T-cell (primary cell): Measurements from ENCODE around the gene INO80D. TPM values are rescaled to one million over a fixed set of nuclear protein-coding genes. Genes with fewer than 3 reads are reported as not detected.

ENCODE experiments used
- ATAC-seq, 4 experiments: fragments of 200-7000 bp in 3 of 4; fragments of 150-1000 bp in 1 of 4; cut with Tn5 transposase; replicated peaks in 1 of 4; 1 replicate in 3 of 4; 2 replicates in 1 of 4; pipeline ENCODE4 v1.10.0; 2021; ENCODE audit warnings: moderate library complexity in 3 of 4, mild to moderate bottlenecking in 2 of 4, moderate number of reproducible peaks in 1 of 4
- CTCF ChIA-PET, 2 donors: fragments of 300-600 bp; sonication (Branson Sonifier 250); formaldehyde crosslinking; loops; one replicate each; lab custom pipeline; 2022; ENCODE audit warnings: antibody characterized with exemption in 2 of 2; lab: Charles Lee
- POLR2A ChIA-PET, 2 donors: fragments of 300-600 bp; sonication (Branson Sonifier 250); formaldehyde crosslinking; loops; one replicate each; lab custom pipeline; 2022; ENCODE audit warnings: antibody characterized with exemption in 2 of 2; lab: Charles Lee
- DNase-seq, 35 experiments: peaks; one replicate each; pipeline versions ENCODE4 v3.0.0 to v3.0.0-alpha.2; 2013 to 2023
- H3K27ac ChIP-seq: one replicate; pipeline ENCODE4 v1.5.1; 2013; ENCODE audit warnings: low read length
- H3K27me3 ChIP-seq, 2 experiments: replicated peaks in 1 of 2; 1 replicate in 1 of 2; 2 replicates in 1 of 2; pipeline versions ENCODE4 v1.6.1 to v1.7.0; 2013; ENCODE audit warnings: low read length in 1 of 2, mixed read lengths in 1 of 2; ENCODE audit not compliant: control insufficient read depth in 2 of 2, insufficient read depth in 2 of 2; ENCODE audit errors: extremely low read depth in 1 of 2
- H3K36me3 ChIP-seq, 2 donors: 1 replicate in 1 of 2; 2 replicates in 1 of 2; pipeline versions ENCODE4 v1.6.1 to v1.7.0; 2013; ENCODE audit warnings: low read length in 1 of 2; ENCODE audit not compliant: control insufficient read depth in 2 of 2, insufficient read depth in 1 of 2; ENCODE audit errors: extremely low read depth in 1 of 2
- H3K4me1 ChIP-seq, 2 experiments: 1 replicate in 1 of 2; 2 replicates in 1 of 2; pipeline versions ENCODE4 v1.6.1 to v1.7.0; 2013; ENCODE audit warnings: low read length in 2 of 2, mixed read lengths in 1 of 2; ENCODE audit not compliant: insufficient read depth in 2 of 2, control insufficient read depth in 1 of 2; ENCODE audit errors: extremely low read depth in 1 of 2
- H3K4me3 ChIP-seq, 2 donors: 1 replicate in 1 of 2; 2 replicates in 1 of 2; pipeline versions ENCODE4 v1.5.1 to v1.7.0; 2013; ENCODE audit warnings: mild to moderate bottlenecking in 2 of 2, low read length in 1 of 2, moderate library complexity in 1 of 2; ENCODE audit not compliant: control insufficient read depth in 1 of 2; ENCODE audit errors: extremely low read depth in 1 of 2
- H3K9me3 ChIP-seq: 2 replicates; pipeline ENCODE4 v1.7.0; 2013
- H3K27ac Mint-ChIP-seq, 2 donors: one replicate each; pipeline ENCODE4 v1.8.0; 2020 to 2021; ENCODE audit warnings: mild to moderate bottlenecking in 2 of 2, mixed read lengths in 2 of 2
- H3K27me3 Mint-ChIP-seq, 2 donors: one replicate each; pipeline ENCODE4 v1.8.0; 2021 to 2022; ENCODE audit warnings: mixed read lengths in 2 of 2
- H3K36me3 Mint-ChIP-seq: one replicate; pipeline ENCODE4 v1.8.0; 2021; ENCODE audit warnings: mixed read lengths
- H3K4me1 Mint-ChIP-seq, 3 donors: one replicate each; pipeline ENCODE4 v1.8.0; 2020 to 2022; ENCODE audit warnings: mixed read lengths in 3 of 3, mild to moderate bottlenecking in 1 of 3
- H3K4me3 Mint-ChIP-seq, 3 donors: one replicate each; pipeline ENCODE4 v1.8.0; 2020 to 2022; ENCODE audit warnings: mild to moderate bottlenecking in 3 of 3, mixed read lengths in 3 of 3, moderate library complexity in 3 of 3
- H3K9me3 Mint-ChIP-seq, 3 donors: one replicate each; pipeline ENCODE4 v1.8.0; 2020 to 2022; ENCODE audit warnings: mixed read lengths in 3 of 3
- WGBS: methylation state at CpG from one replicate; pipeline ENCODE4 v1.1.5; 2013; ENCODE audit warnings: missing lambda C conversion rate; ENCODE audit not compliant: insufficient coverage; 5-methylcytosine and 5-hydroxymethylcytosine counted together
- total RNA-seq, 35 experiments: library from RNA in 6 of 35; stranded (reverse) in 6 of 35; fragments of 120-200 nt in 1 of 35; gene quantifications; one replicate each; pipeline versions ENCODE4 v1.2.1 to v1.2.4 and lab custom pipeline; 2013 to 2026

The INO80D gene
- total RNA-seq, 5 donors from 2014 or later (not counting 1 experiment from before 2014, with no cell fraction given), result 34.2 to 49.8 (median 41.9) TPM

DNA sequence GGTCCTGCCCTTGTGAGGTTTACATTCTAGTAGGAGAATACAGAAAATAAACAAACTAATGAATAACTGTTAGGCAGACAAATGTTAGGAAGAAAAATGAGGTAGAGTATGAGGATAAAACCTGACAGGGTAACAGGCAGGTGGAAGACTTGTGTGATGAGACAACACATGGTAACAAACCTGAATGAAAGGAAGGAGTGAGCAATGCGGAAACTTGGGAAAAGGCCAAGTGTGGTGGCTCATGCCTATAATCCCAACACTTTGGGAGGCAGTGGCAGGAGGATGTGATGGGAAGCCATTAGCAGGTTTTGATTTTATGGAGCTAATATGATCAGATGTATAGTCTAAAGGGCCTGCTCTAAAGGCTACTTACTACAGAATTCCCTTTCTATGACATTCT is 74.2 kb downstream of the INO80D start:
- H3K36me3 ChIP-seq, result peaks cover 9 to 52% of the 10 kb centered on the region in 2 donors

DNA sequence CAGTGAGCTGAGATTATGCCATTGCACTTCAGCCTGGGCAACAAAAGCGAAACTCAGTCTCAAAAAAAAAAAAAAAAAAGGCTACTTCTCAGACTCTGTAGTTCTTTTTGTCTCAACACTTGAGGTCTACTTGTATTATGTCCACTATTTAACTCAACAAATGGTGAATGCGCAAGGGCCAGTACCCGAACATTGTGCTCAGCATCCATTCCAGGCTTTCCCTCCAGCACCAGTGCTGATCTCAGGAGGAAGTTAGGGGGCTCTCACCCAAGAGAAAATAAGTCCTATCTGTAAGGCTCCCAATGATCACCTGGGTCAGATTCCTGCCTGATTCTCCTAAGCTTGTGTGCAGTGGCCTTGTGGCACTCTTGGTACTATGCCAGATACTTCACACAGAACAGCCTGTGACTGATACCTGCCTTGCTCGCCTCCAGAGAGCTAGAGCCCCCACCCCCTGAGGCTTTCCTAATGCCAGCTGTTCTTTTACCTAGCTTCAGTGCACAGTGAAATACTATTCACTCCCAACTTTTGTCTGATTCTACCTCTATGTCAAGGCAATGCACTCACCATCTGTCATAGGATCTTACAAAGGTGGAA is 74.9 kb downstream of the INO80D start:
- no peaks in the 10 kb centered on the region for H3K9me3 ChIP-seq
- DNase-seq (no peak), ATAC-seq (no peak)
- peaks cover 57% of the 10 kb centered on the region for H3K36me3 Mint-ChIP-seq
- CTCF ChIA-PET, result interaction anchor here in 1 of 2 donors (0.7 kb wide), 1 partner anchor 92 kb away, joined by 6 read pairs; no protein-coding TSS in a partner anchor
- H3K4me1 Mint-ChIP-seq, result no peaks in the 10 kb centered on the region
- no peak overlapping the region for H3K27ac Mint-ChIP-seq
- no peaks in the 10 kb centered on the region for H3K27me3 Mint-ChIP-seq
- no peak overlapping the region for H3K4me3 ChIP-seq
- no peak overlapping the region for H3K4me3 Mint-ChIP-seq
- H3K9me3 Mint-ChIP-seq, result peaks cover 0 to 3% (median 3%) of the 10 kb centered on the region in 3 donors
- H3K36me3 ChIP-seq, result peaks cover 11 to 51% of the 10 kb centered on the region in 2 donors
- WGBS, result 100% methylated on average over 2 of the region's 4 CpGs
- POLR2A ChIA-PET, result interaction anchor here in 1 of 2 donors (0.7 kb wide), 1 partner anchor 1650 kb away, joined by 7 read pairs; no protein-coding TSS in a partner anchor
- H3K27me3 ChIP-seq, result no peaks in the 10 kb centered on the region
- H3K4me1 ChIP-seq, result no peaks in the 10 kb centered on the region
- H3K27ac ChIP-seq, result no peak overlapping the region

More for the DNA sequence above, 74.2 kb downstream of the INO80D start:
- no peaks in the 10 kb centered on the region for H3K4me1 ChIP-seq
- peaks cover 62% of the 10 kb centered on the region for H3K36me3 Mint-ChIP-seq
- H3K27ac Mint-ChIP-seq, result peak overlapping the region in 1 of 2 donors; percentile 19
- H3K27ac ChIP-seq, result no peak overlapping the region
- peaks cover 5 to 10% (median 10%) of the 10 kb centered on the region in 3 donors for H3K9me3 Mint-ChIP-seq
- H3K4me3 ChIP-seq, result no peak overlapping the region
- POLR2A ChIA-PET, result no interaction called here
- H3K4me1 Mint-ChIP-seq, result no peaks in the 10 kb centered on the region
- no peaks in the 10 kb centered on the region for H3K27me3 Mint-ChIP-seq
- H3K4me3 Mint-ChIP-seq, result no peak overlapping the region
- no peaks in the 10 kb centered on the region for H3K9me3 ChIP-seq
- WGBS, result 100% methylated on average over 1 of the region's 1 CpG
- CTCF ChIA-PET, result no interaction called here
- ATAC-seq (no peak), DNase-seq (no peak)
- no peaks in the 10 kb centered on the region for H3K27me3 ChIP-seq

DNA sequence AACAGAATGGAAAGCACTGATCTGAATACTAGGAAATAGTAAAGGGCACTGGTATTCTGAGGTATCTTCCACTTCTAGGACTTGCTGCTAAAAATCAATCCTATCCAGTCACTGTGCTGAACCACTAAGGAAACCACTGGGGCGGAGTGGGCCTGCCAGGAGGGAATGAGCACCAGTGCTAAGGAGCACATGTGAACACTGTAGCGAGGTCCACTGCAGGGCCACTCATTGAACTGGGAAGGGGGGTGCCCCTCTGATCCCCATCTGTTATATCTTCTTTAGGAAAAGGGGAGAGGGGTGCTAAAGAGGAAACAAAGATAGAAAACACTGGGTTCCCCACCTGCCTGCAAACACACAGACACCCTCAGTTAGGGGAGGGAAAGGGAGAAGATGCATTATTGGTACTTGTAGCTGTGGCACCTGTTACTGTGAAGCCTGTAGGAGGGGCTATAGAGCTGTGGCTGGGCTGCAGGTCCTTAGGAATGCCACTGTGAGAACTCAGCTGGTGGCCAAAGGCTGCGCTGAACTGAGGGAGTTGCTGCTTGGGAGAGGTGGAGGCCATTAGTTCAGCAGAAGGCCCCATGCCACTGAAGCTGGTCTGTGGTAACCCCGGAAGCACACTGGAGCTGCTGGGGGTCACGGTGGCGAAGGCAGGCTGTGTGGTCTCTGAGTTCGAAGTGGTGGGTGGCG is 81.8 kb downstream of the INO80D start:
- WGBS, result 98% methylated on average over 6 of the region's 8 CpGs
- DNase-seq (peak in 1 of 35 experiments; percentile 17), ATAC-seq (no peak)
- Histone ChIP-seq H3K36me3 (peaks cover 23 to 59% of the 10 kb centered on the region in 2 donors), H3K4me1 (no peaks in the 10 kb centered on the region), H3K27ac (no peak overlapping the region), H3K9me3 (no peaks in the 10 kb centered on the region), H3K4me3 (no peak overlapping the region), H3K27me3 (no peaks in the 10 kb centered on the region)
- ChIA-PET POLR2A (no interaction called here), CTCF (no interaction called here)
- no peaks in the 10 kb centered on the region for H3K9me3 Mint-ChIP-seq
- H3K4me3 Mint-ChIP-seq, result no peak overlapping the region
- H3K27me3 Mint-ChIP-seq, result no peaks in the 10 kb centered on the region
- peaks cover 0 to under 1% (median 0%) of the 10 kb centered on the region in 3 donors for H3K4me1 Mint-ChIP-seq
- H3K36me3 Mint-ChIP-seq, result peaks cover 68% of the 10 kb centered on the region
- H3K27ac Mint-ChIP-seq, result no peak overlapping the region

DNA sequence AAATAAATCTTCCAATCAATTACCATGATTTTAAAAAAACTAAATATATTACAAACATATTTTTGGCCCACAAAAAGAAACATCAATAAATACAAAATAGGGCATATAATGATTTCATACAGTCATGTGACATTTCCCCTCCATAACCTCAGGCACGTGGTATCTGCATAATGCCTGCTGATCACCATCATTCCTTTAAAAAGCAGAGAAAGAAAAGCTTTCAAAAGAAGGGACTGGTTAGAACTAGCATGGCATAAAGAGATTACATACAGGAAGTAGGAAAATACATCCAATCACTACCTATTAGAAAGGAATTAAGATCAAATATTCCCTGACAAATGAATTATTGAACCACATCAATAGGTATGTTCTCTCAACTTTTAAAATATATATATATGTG is 83.5 kb downstream of the INO80D start:
- H3K27ac Mint-ChIP-seq, result no peak overlapping the region
- ChIA-PET CTCF (no interaction called here), POLR2A (interaction anchor here in 1 of 2 donors (0.7 kb wide), 1 partner anchor 116 kb away, joined by 3 read pairs; no protein-coding TSS in a partner anchor)
- Histone ChIP-seq H3K9me3 (no peaks in the 10 kb centered on the region), H3K27ac (no peak overlapping the region), H3K4me3 (no peak overlapping the region), H3K4me1 (no peaks in the 10 kb centered on the region), H3K27me3 (no peaks in the 10 kb centered on the region), H3K36me3 (peaks cover 25 to 55% of the 10 kb centered on the region in 2 donors)
- no CpG with 5 or more reads among the region's 1 CpG for WGBS
- no peaks in the 10 kb centered on the region for H3K27me3 Mint-ChIP-seq
- no peak overlapping the region for H3K4me3 Mint-ChIP-seq
- no peak for DNase-seq
- H3K36me3 Mint-ChIP-seq, result peaks cover 65% of the 10 kb centered on the region
- H3K9me3 Mint-ChIP-seq, result no peaks in the 10 kb centered on the region
- no peak for ATAC-seq
- peaks cover 0 to 5% (median 2%) of the 10 kb centered on the region in 3 donors for H3K4me1 Mint-ChIP-seq

DNA sequence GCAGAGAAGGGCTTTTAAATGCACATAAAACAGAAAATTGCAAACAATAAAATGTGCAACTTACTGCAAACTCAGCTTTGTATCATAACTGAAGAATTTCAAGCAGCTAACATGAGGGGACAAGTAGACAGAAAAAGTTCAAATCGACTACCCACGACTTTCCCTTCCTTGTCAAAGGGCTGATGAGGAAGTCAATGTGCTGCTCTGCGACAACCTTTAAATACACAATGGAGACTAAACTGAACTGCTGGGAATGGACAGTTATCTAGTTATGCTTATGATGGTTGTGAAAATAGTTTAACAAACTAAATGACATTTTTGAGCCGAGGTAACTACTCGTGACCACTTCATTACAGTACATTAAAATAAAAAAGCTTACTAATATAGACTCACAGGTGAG is 84.1 kb downstream of the INO80D start:
- POLR2A ChIA-PET, result interaction anchor here in 1 of 2 donors (0.7 kb wide), 1 partner anchor 115 kb away, joined by 3 read pairs; no protein-coding TSS in a partner anchor
- H3K4me3 Mint-ChIP-seq, result no peak overlapping the region

DNA sequence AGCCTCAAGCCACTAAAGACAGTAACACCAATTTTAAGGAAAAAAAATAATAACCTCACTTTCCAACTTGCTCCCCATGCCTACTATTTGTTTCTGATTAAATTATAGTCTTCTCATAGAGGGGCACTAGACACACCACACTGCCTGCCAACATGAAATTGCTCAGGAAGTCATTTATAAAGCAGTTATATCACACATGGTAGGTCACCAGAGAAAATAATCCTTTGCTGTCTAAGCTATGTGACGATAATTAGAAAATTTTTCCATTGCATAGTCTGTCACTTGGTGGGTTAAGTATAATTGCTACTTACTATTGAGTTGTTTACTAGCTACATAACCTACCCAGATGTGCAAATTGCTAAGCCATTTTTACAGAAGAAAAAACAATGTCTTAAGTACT is 85.2 kb downstream of the INO80D start:
- POLR2A ChIA-PET, result no interaction called here
- peaks cover 23 to 40% of the 10 kb centered on the region in 2 donors for H3K36me3 ChIP-seq

More for the DNA sequence above, 84.1 kb downstream of the INO80D start:
- Mint-ChIP-seq H3K27ac (no peak overlapping the region), H3K36me3 (peaks cover 59% of the 10 kb centered on the region), H3K27me3 (no peaks in the 10 kb centered on the region), H3K9me3 (no peaks in the 10 kb centered on the region), H3K4me1 (peaks cover 0 to 5% (median 2%) of the 10 kb centered on the region in 3 donors)
- WGBS, result no CpG with 5 or more reads among the region's 5 CpGs
- Histone ChIP-seq H3K4me3 (no peak overlapping the region), H3K27ac (no peak overlapping the region), H3K4me1 (no peaks in the 10 kb centered on the region), H3K9me3 (no peaks in the 10 kb centered on the region), H3K36me3 (peaks cover 25 to 50% of the 10 kb centered on the region in 2 donors), H3K27me3 (no peaks in the 10 kb centered on the region)
- DNase-seq (no peak), ATAC-seq (no peak)
- CTCF ChIA-PET, result no interaction called here

More for the DNA sequence above, 85.2 kb downstream of the INO80D start:
- H3K4me3 Mint-ChIP-seq, result no peak overlapping the region
- no peaks in the 10 kb centered on the region for H3K4me1 ChIP-seq
- WGBS, result no CpG with 5 or more reads among the region's 1 CpG
- CTCF ChIA-PET, result no interaction called here
- peaks cover 0 to 5% (median 2%) of the 10 kb centered on the region in 3 donors for H3K4me1 Mint-ChIP-seq
- no peak for ATAC-seq
- H3K4me3 ChIP-seq, result no peak overlapping the region
- no peaks in the 10 kb centered on the region for H3K9me3 ChIP-seq
- no peak overlapping the region for H3K27ac Mint-ChIP-seq
- DNase-seq, result no peak
- H3K27ac ChIP-seq, result no peak overlapping the region
- no peaks in the 10 kb centered on the region for H3K27me3 ChIP-seq
- no peaks in the 10 kb centered on the region for H3K27me3 Mint-ChIP-seq
- peaks cover 58% of the 10 kb centered on the region for H3K36me3 Mint-ChIP-seq
- H3K9me3 Mint-ChIP-seq, result no peaks in the 10 kb centered on the region
